NT2/D1 (cell line): Measurements from ENCODE around the gene EFNA2.

Experiments
- SUZ12 ChIP-seq: IDR thresholded peaks from 2 replicates; pipeline ENCODE4 v1.6.1; 2011; ENCODE audit not compliant: insufficient read length, insufficient read depth; ENCODE audit errors: extremely low read depth
- YY1 ChIP-seq: IDR thresholded peaks from 2 replicates; pipeline ENCODE4 v1.6.1; 2011; ENCODE audit not compliant: insufficient read length, insufficient read depth

GRCh38 chr19:1322198-1322981, 36.7 kb downstream of the EFNA2 start:
- no peak for TF ChIP-seq SUZ12
- TF ChIP-seq YY1, result no peak
